Upper lobe of right lung (tissue), 1 donor: ENCODE results near the gene MXRA5. TPM values are rescaled to one million over a fixed set of nuclear protein-coding genes. Genes with fewer than 3 reads are reported as not detected.

Experiments used
- ATAC-seq: fragments of 200-7000 bp; cut with Tn5 transposase; one replicate; pipeline ENCODE4 v1.9.1; 2020; ENCODE audit warnings: mild to moderate bottlenecking, moderate library complexity
- DNase-seq: peaks from one replicate; pipeline ENCODE4 v3.0.0-alpha.2; 2020
- H3K27ac ChIP-seq: fragments of 200-600 bp; one replicate; pipeline ENCODE4 v1.8.0; 2022
- H3K27me3 ChIP-seq: fragments of 200-600 bp; one replicate; pipeline ENCODE4 v1.8.0; 2022; ENCODE audit warnings: mild to moderate bottlenecking
- H3K36me3 ChIP-seq: fragments of 200-600 bp; one replicate; pipeline ENCODE4 v1.8.0; 2022
- H3K4me1 ChIP-seq: fragments of 200-600 bp; one replicate; pipeline ENCODE4 v1.8.0; 2022
- H3K4me3 ChIP-seq: fragments of 200-600 bp; one replicate; pipeline ENCODE4 v1.8.0; 2022; ENCODE audit warnings: mild to moderate bottlenecking
- H3K9me3 ChIP-seq: fragments of 200-600 bp; one replicate; pipeline ENCODE4 v1.8.0; 2022
- CTCF ChIP-seq: fragments of 200-600 bp; IDR thresholded peaks from one replicate; pipeline ENCODE4 v1.8.0; 2022; ENCODE audit warnings: antibody characterized with exemption
- intact Hi-C: fragments of 100-400 bp; cut with DNase I; formaldehyde crosslinking; loops from one replicate; pipeline ENCODE4 v1.11.0; 2022
- total RNA-seq: library from RNA; stranded (reverse); fragmentation: NEBNext Ultra II Directional; extraction: Animal tissue kit (Norgen Biotek cat#: 25700); gene quantifications from one replicate; pipeline ENCODE4 v1.2.1, GENCODE V29; 2021
- donor health status: DM: no; HTN: yes; CAD: no; lungs with severe emphysema.

MXRA5 gene
- total RNA-seq, 1 donor from 2014 or later: 8.9 TPM

DNA sequence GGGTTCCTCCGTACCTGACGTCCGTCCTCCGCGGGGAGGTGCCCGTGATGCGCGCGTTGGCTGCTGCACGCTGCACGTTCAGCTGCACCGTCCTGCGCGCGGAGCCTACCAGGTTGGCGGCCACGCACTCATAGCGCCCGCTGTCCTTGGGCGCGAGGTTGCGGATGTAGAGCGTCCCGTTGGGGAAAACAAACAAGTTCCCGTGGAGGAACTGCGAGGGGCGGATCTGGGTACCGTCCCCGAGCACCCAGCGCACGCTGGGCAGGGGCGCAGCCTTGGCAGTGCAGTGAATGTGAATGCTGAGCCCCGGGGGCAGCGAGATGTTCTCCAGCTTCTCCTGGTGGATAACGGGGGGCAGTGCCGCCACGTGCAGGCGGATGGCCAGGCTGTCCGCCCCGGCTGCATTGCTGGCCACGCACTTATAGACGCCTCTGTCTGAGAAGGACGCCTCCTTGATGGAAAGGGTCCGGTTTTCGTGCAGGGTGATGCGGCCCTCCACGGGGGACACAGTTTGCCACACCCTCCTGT is 29.2 kb downstream of the MXRA5 start:
- no peaks in the 10 kb centered on the region for H3K36me3 ChIP-seq
- intact Hi-C loops: no loop called here
- TF ChIP-seq CTCF: no peak
- H3K27ac ChIP-seq: no peak overlapping the region
- ATAC-seq (no peak), DNase-seq (no peak)
- no peaks in the 10 kb centered on the region for H3K9me3 ChIP-seq
- H3K4me3 ChIP-seq: no peak overlapping the region
- no peaks in the 10 kb centered on the region for H3K4me1 ChIP-seq
- no peaks in the 10 kb centered on the region for H3K27me3 ChIP-seq

- no peak overlapping the region for H3K4me3 ChIP-seq
- intact Hi-C loops: no loop called here
- no peak for TF ChIP-seq CTCF
- no peaks in the 10 kb centered on the region for H3K36me3 ChIP-seq
- H3K27ac ChIP-seq: no peak overlapping the region
- H3K4me1 ChIP-seq: no peaks in the 10 kb centered on the region
- H3K9me3 ChIP-seq: no peaks in the 10 kb centered on the region
- ATAC-seq: no peak
- no peaks in the 10 kb centered on the region for H3K27me3 ChIP-seq
- DNase-seq: no peak
These were observed 34.3 kb downstream of the MXRA5 start for GRCh38 chrX:3312109-3312508.

- Histone ChIP-seq H3K27ac (no peak overlapping the region), H3K36me3 (no peaks in the 10 kb centered on the region), H3K9me3 (no peaks in the 10 kb centered on the region), H3K27me3 (no peaks in the 10 kb centered on the region), H3K4me1 (no peaks in the 10 kb centered on the region), H3K4me3 (no peak overlapping the region)
- intact Hi-C loops: no loop called here
- DNase-seq (no peak), ATAC-seq (no peak)
- TF ChIP-seq CTCF: no peak
These were observed 38.6 kb downstream of the MXRA5 start for GRCh38 chrX:3307881-3308280.

GRCh38 chrX:3299636-3300035 is 46.8 kb downstream of the MXRA5 start:
- ATAC-seq: no peak
- no peak overlapping the region for H3K4me3 ChIP-seq
- no peak for DNase-seq
- TF ChIP-seq CTCF: no peak
- H3K9me3 ChIP-seq: no peaks in the 10 kb centered on the region
- no peaks in the 10 kb centered on the region for H3K27me3 ChIP-seq
- intact Hi-C loops: no loop called here
- H3K27ac ChIP-seq: no peak overlapping the region
- H3K36me3 ChIP-seq: no peaks in the 10 kb centered on the region
- no peaks in the 10 kb centered on the region for H3K4me1 ChIP-seq

DNA sequence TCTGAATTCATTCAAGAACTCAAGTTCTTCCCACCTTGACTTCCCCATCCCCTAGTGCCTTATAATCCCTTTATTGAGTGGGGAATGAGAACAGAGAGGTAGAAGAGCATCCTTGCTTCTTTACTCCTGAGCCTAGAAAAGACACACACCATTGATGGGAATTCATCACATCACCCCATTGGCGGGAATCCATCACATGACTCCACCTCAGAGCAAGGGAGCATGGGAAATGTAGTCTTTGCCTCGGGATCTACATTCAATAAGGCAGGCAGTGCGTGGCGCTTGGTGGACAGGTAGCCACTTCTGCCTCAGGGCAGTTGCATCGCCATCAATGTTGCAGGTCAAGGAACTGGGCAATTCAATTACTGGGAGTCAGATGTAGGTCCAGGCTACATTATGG is 50.7 kb downstream of the MXRA5 start:
- Histone ChIP-seq H3K27me3 (no peaks in the 10 kb centered on the region), H3K36me3 (no peaks in the 10 kb centered on the region), H3K4me1 (no peaks in the 10 kb centered on the region), H3K9me3 (no peaks in the 10 kb centered on the region), H3K4me3 (no peak overlapping the region), H3K27ac (no peak overlapping the region)
- DNase-seq (no peak), ATAC-seq (no peak)
- intact Hi-C loops: no loop called here
- TF ChIP-seq CTCF: no peak

DNA sequence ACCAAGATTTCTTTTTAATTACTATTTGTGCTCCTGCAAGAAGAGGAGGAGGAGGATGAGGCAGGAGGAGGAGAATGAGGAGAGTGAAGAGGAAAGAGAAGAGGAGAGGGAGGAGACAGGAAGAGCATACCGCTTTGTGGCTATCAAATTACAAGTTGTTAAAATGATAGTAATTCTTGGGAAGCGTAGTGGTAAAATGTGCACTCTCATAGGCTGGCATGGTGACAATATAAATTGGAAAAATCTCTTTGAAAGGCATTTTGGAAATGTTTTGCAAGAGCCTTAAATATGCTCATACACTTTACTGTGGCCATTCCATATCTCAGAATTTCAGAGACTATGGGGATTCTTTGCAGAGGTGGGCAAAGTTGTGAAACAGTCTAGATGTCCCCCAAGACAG is 53.2 kb downstream of the MXRA5 start:
- no peaks in the 10 kb centered on the region for H3K27me3 ChIP-seq
- no peak for TF ChIP-seq CTCF
- intact Hi-C loops: no loop called here
- ATAC-seq (no peak), DNase-seq (no peak)
- H3K9me3 ChIP-seq: no peaks in the 10 kb centered on the region
- no peaks in the 10 kb centered on the region for H3K36me3 ChIP-seq
- H3K4me3 ChIP-seq: no peak overlapping the region
- no peaks in the 10 kb centered on the region for H3K4me1 ChIP-seq
- no peak overlapping the region for H3K27ac ChIP-seq
